Tibial artery (tissue), 4 donors: Measurements from ENCODE around the gene BTN2A1.

Experiments
- DNase-seq, 2 donors: peaks; one replicate each; pipeline ENCODE4 v3.0.0-alpha.2; 2019
- H3K27ac ChIP-seq, 2 donors: fragments of 200-600 bp; sonication (generic) in 1 of 2; 1 replicate in 1 of 2; 2 replicates in 1 of 2; pipeline ENCODE4 v1.5.1; 2018 to 2019; ENCODE audit warnings: mild to moderate bottlenecking in 1 of 2
- H3K27me3 ChIP-seq, 2 donors: fragments of 200-600 bp; sonication (generic) in 1 of 2; one replicate each; pipeline versions ENCODE4 v1.5.1 to v1.6.0; 2016 to 2019
- H3K36me3 ChIP-seq, 3 donors: fragments of 200-600 bp; sonication (generic) in 2 of 3; one replicate each; pipeline ENCODE4 v1.5.1; 2016 to 2019; ENCODE audit warnings: mild to moderate bottlenecking in 2 of 3
- H3K4me1 ChIP-seq, 4 donors: fragments of 200-600 bp; sonication (generic) in 2 of 4; 1 replicate in 3 of 4; 2 replicates in 1 of 4; pipeline ENCODE4 v1.5.1; 2016 to 2019
- H3K4me3 ChIP-seq, 2 donors: fragments of 200-600 bp; sonication (generic) in 1 of 2; 1 replicate in 1 of 2; 2 replicates in 1 of 2; pipeline ENCODE4 v1.5.1; 2018 to 2019; ENCODE audit warnings: mild to moderate bottlenecking in 2 of 2
- H3K9me3 ChIP-seq, 3 donors: fragments of 200-600 bp; sonication (generic) in 1 of 3; one replicate each; pipeline ENCODE4 v1.5.1; 2016 to 2019
- intact Hi-C: fragments of 100-400 bp; cut with DNase I; formaldehyde crosslinking; loops from one replicate; pipeline ENCODE4 v1.15.0; 2023; ENCODE audit warnings: low total_unique reads
- TF ChIP-seq, protein P1 (sequence below), 2 experiments: fragments of 200-600 bp in 1 of 2; fragments of 450-650 bp in 1 of 2; IDR thresholded peaks; one replicate each; pipeline ENCODE4 v1.5.1; 2017 to 2019; ENCODE audit warnings: antibody characterized with exemption in 2 of 2, mild to moderate bottlenecking in 1 of 2, moderate library complexity in 1 of 2

Gene BTN2A1

GRCh38 chr6:26436018-26436417 is 21.7 kb upstream of the BTN2A1 start:
- intact Hi-C loops = loop anchor here (10.0 kb wide), 1 partner anchor 71 kb away; the partner anchor contains the start of gene BTN3A2
- no peak for DNase-seq
- H3K36me3 ChIP-seq = peaks cover 0 to 5% (median 0%) of the 10 kb centered on the region in 3 donors
- H3K27ac ChIP-seq = no peak overlapping the region
- H3K27me3 ChIP-seq = no peaks in the 10 kb centered on the region
- H3K9me3 ChIP-seq = no peaks in the 10 kb centered on the region
- H3K4me3 ChIP-seq = no peak overlapping the region
- H3K4me1 ChIP-seq = peaks cover 0 to 35% (median 18%) of the 10 kb centered on the region in 4 donors
- TF ChIP-seq, protein P1, sequence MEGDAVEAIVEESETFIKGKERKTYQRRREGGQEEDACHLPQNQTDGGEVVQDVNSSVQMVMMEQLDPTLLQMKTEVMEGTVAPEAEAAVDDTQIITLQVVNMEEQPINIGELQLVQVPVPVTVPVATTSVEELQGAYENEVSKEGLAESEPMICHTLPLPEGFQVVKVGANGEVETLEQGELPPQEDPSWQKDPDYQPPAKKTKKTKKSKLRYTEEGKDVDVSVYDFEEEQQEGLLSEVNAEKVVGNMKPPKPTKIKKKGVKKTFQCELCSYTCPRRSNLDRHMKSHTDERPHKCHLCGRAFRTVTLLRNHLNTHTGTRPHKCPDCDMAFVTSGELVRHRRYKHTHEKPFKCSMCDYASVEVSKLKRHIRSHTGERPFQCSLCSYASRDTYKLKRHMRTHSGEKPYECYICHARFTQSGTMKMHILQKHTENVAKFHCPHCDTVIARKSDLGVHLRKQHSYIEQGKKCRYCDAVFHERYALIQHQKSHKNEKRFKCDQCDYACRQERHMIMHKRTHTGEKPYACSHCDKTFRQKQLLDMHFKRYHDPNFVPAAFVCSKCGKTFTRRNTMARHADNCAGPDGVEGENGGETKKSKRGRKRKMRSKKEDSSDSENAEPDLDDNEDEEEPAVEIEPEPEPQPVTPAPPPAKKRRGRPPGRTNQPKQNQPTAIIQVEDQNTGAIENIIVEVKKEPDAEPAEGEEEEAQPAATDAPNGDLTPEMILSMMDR (IDR thresholded peaks at IDR 0.05) = no peak

DNA sequence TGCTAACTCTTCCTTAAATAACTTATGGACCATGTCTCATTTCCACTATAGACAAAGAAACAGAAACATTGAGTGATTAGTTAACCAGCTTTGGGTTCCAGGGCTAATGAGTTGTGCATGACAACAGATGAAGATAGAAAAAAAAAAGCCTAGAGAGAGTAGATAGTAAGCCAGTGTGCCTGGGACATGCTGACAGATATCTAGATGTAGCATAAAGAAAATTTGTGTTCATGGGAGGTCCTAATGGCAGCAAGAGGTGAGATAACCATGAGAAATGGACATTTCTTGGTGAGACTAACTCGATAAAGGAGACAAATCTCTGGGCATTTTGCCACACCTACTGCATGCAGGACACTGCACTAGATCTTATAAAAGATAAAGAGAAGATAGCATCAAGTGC is 20.2 kb upstream of the BTN2A1 start:
- Histone ChIP-seq H3K9me3 (no peaks in the 10 kb centered on the region), H3K4me1 (peaks cover 0 to 28% (median 13%) of the 10 kb centered on the region in 4 donors), H3K4me3 (no peak overlapping the region), H3K27ac (no peak overlapping the region), H3K36me3 (no peaks in the 10 kb centered on the region), H3K27me3 (no peaks in the 10 kb centered on the region)
- intact Hi-C loops = loop anchor here (10.0 kb wide), 1 partner anchor 73 kb away; the partner anchor contains the start of gene BTN3A2
- TF ChIP-seq, protein P1 (IDR thresholded peaks at IDR 0.05) = no peak
- no peak for DNase-seq

- Histone ChIP-seq H3K36me3 (no peaks in the 10 kb centered on the region), H3K9me3 (no peaks in the 10 kb centered on the region), H3K27ac (no peak overlapping the region), H3K27me3 (no peaks in the 10 kb centered on the region), H3K4me1 (peaks cover 0 to 23% (median 9%) of the 10 kb centered on the region in 4 donors), H3K4me3 (no peak overlapping the region)
- intact Hi-C loops = loop anchor here (10.0 kb wide), 1 partner anchor 73 kb away; the partner anchor contains the start of gene BTN3A2
- TF ChIP-seq, protein P1 (IDR thresholded peaks at IDR 0.05) = no peak
- no peak for DNase-seq
Measured at GRCh38 chr6:26438000-26438399, 19.8 kb upstream of the BTN2A1 start.

GRCh38 chr6:26439151-26440125 is 18.3 kb upstream of the BTN2A1 start:
- DNase-seq = no peak
- peak overlapping the region; percentile 68 to 85 for H3K27ac ChIP-seq
- H3K4me3 ChIP-seq = peak overlapping the region; percentile 53 to 55
- no peaks in the 10 kb centered on the region for H3K27me3 ChIP-seq
- peaks cover 0 to 16% (median 6%) of the 10 kb centered on the region in 4 donors for H3K4me1 ChIP-seq
- H3K9me3 ChIP-seq = no peaks in the 10 kb centered on the region
- H3K36me3 ChIP-seq = peaks cover 0 to 5% (median 0%) of the 10 kb centered on the region in 3 donors
- TF ChIP-seq, protein P1 (IDR thresholded peaks at IDR 0.05) = no peak
- intact Hi-C loops = loop anchor here (10.0 kb wide), 1 partner anchor 75 kb away; the partner anchor contains the start of gene BTN3A2

- intact Hi-C loops = no loop called here
- TF ChIP-seq, protein P1 (IDR thresholded peaks at IDR 0.05) = no peak
- H3K4me1 ChIP-seq = peaks cover 0 to 16% (median 6%) of the 10 kb centered on the region in 4 donors
- H3K4me3 ChIP-seq = peak overlapping the region; percentile 53 to 55
- DNase-seq = no peak
- no peaks in the 10 kb centered on the region for H3K27me3 ChIP-seq
- H3K9me3 ChIP-seq = no peaks in the 10 kb centered on the region
- H3K36me3 ChIP-seq = peaks cover 0 to 18% (median 0%) of the 10 kb centered on the region in 3 donors
- peak overlapping the region; percentile 68 to 85 for H3K27ac ChIP-seq
Measured at GRCh38 chr6:26440977-26441358, 16.8 kb upstream of the BTN2A1 start.
